T47D (cell line): Measurements from ENCODE around the gene MYOZ3.
A peak's percentile ranks its signal among the peaks of the same experiment; 100 is the strongest.

Experiments used
- DNase-seq, 2 experiments: peaks; one replicate each; pipeline versions ENCODE4 v3.0.0 to v3.0.0-alpha.2; 2011 to 2012; ENCODE audit warnings: low read depth in 1 of 2, low spot score in 1 of 2
- JUND ChIP-seq: IDR thresholded peaks from 2 replicates; pipeline ENCODE4 v1.6.1; 2012; ENCODE audit warnings: low read depth
- in situ Hi-C: cut with HindIII; loops from 2 replicates; pipeline ENCODE4 v1.10.0; 2016; ENCODE audit warnings: low sequenced_read_pairs, low pct_unique_long_range_greater_than_20kb

The MYOZ3 gene

GRCh38 chr5:150661086-150661485 lies at the start of gene MYOZ3:
Gene MYOZ3, plus strand, starts transcription at chr5:150661251. Its CDS starts 1,691 bp downstream, at chr5:150662942.
- no peak for DNase-seq
- no peak for TF ChIP-seq JUND
- in situ Hi-C loops, result no loop called here

- no peak for DNase-seq
- no peak for TF ChIP-seq JUND
- in situ Hi-C loops, result no loop called here
Observed at GRCh38 chr5:150612405-150612804, 48.6 kb upstream of the MYOZ3 start.

GRCh38 chr5:150612905-150613670 lies 48.0 kb upstream of the MYOZ3 start:
- DNase-seq, result no peak
- no peak for TF ChIP-seq JUND
- in situ Hi-C loops, result no loop called here

GRCh38 chr5:150613991-150614660 lies 46.9 kb upstream of the MYOZ3 start:
- in situ Hi-C loops, result no loop called here
- TF ChIP-seq JUND, result no peak
- DNase-seq, result peak in 1 of 2 experiments; percentile 52

- no peak for DNase-seq
- in situ Hi-C loops, result no loop called here
- no peak for TF ChIP-seq JUND
Observed at GRCh38 chr5:150614661-150615060, 46.4 kb upstream of the MYOZ3 start.

GRCh38 chr5:150615141-150615699 lies 45.8 kb upstream of the MYOZ3 start:
- in situ Hi-C loops, result no loop called here
- no peak for TF ChIP-seq JUND
- DNase-seq, result no peak

- no peak for TF ChIP-seq JUND
- no peak for DNase-seq
- in situ Hi-C loops, result no loop called here
Observed at GRCh38 chr5:150616024-150616470, 45.0 kb upstream of the MYOZ3 start.

- TF ChIP-seq JUND, result no peak
- in situ Hi-C loops, result no loop called here
- no peak for DNase-seq
Observed at GRCh38 chr5:150616506-150616905, 44.5 kb upstream of the MYOZ3 start.

- in situ Hi-C loops, result no loop called here
- TF ChIP-seq JUND, result no peak
- no peak for DNase-seq
Observed at GRCh38 chr5:150618163-150618562, 42.9 kb upstream of the MYOZ3 start.

- no peak for DNase-seq
- TF ChIP-seq JUND, result no peak
- in situ Hi-C loops, result no loop called here
Observed at GRCh38 chr5:150618588-150619281, 42.3 kb upstream of the MYOZ3 start.

GRCh38 chr5:150619359-150620230 lies 41.5 kb upstream of the MYOZ3 start:
- in situ Hi-C loops, result no loop called here
- DNase-seq, result no peak
- TF ChIP-seq JUND, result no peak

GRCh38 chr5:150621301-150621700 lies 39.8 kb upstream of the MYOZ3 start:
- DNase-seq, result no peak
- in situ Hi-C loops, result no loop called here
- TF ChIP-seq JUND, result no peak
